Natural killer cell (primary cell): Measurements from ENCODE around the gene TRMT10B. TPM values are rescaled to one million over a fixed set of nuclear protein-coding genes. Genes with fewer than 3 reads are reported as not detected.

Experiments used
- ATAC-seq, 3 donors: fragments of 150-1000 bp in 2 of 3; fragments of 200-7000 bp in 1 of 3; cut with Tn5 transposase; 1 replicate in 1 of 3; 2 replicates in 2 of 3; pipeline ENCODE4 v1.10.0; 2021; ENCODE audit warnings: mild to moderate bottlenecking in 2 of 3, moderate library complexity in 2 of 3
- DNase-seq, 2 donors: peaks; one replicate each; pipeline versions ENCODE4 v3.0.0 to v3.0.0-alpha.2; 2013 to 2021; ENCODE audit warnings: mixed read lengths in 1 of 2
- H3K27ac ChIP-seq: one replicate; pipeline ENCODE4 v1.5.1; 2013; ENCODE audit warnings: mild to moderate bottlenecking, low read length
- H3K27me3 ChIP-seq: one replicate; pipeline ENCODE4 v1.6.1; 2013; ENCODE audit warnings: low read length; ENCODE audit not compliant: control insufficient read depth, insufficient read depth
- H3K36me3 ChIP-seq: one replicate; pipeline ENCODE4 v1.6.1; 2013; ENCODE audit warnings: low read length; ENCODE audit not compliant: control insufficient read depth, insufficient read depth
- H3K4me1 ChIP-seq: one replicate; pipeline ENCODE4 v1.6.1; 2013; ENCODE audit warnings: low read length; ENCODE audit not compliant: control insufficient read depth, insufficient read depth
- H3K4me3 ChIP-seq: one replicate; pipeline ENCODE4 v1.5.1; 2013; ENCODE audit warnings: low read length
- H3K9me3 ChIP-seq: one replicate; pipeline ENCODE4 v1.6.1; 2013; ENCODE audit warnings: low read length; ENCODE audit not compliant: control insufficient read depth, insufficient read depth
- H3K27ac Mint-ChIP-seq, 2 donors: one replicate each; pipeline ENCODE4 v1.8.0; 2022; ENCODE audit warnings: mild to moderate bottlenecking in 2 of 2, mixed read lengths in 2 of 2, moderate library complexity in 1 of 2
- H3K27me3 Mint-ChIP-seq, 2 donors: one replicate each; pipeline ENCODE4 v1.8.0; 2022; ENCODE audit warnings: low read depth in 2 of 2, mixed read lengths in 2 of 2
- H3K36me3 Mint-ChIP-seq: one replicate; pipeline ENCODE4 v1.8.0; 2022; ENCODE audit warnings: mixed read lengths
- H3K4me1 Mint-ChIP-seq, 2 donors: one replicate each; pipeline ENCODE4 v1.8.0; 2022; ENCODE audit warnings: mixed read lengths in 2 of 2
- H3K4me3 Mint-ChIP-seq: one replicate; pipeline ENCODE4 v1.8.0; 2022; ENCODE audit warnings: mild to moderate bottlenecking, moderate library complexity, mixed read lengths
- H3K9me3 Mint-ChIP-seq, 2 donors: one replicate each; pipeline ENCODE4 v1.8.0; 2022; ENCODE audit warnings: mixed read lengths in 2 of 2
- WGBS: methylation state at CpG from one replicate; pipeline ENCODE4 v1.1.7; 2013; ENCODE audit warnings: missing lambda C conversion rate; ENCODE audit not compliant: insufficient coverage; 5-methylcytosine and 5-hydroxymethylcytosine counted together
- intact Hi-C: fragments of 100-400 bp; cut with micrococcal nuclease; formaldehyde crosslinking; loops from one replicate; pipeline ENCODE4 v1.14.2; 2022
- total RNA-seq, 4 donors: library from RNA; stranded (reverse); fragments of 120-200 nt in 1 of 4; gene quantifications; one replicate each; pipeline versions ENCODE4 v1.2.3 to v1.2.4, GENCODE V29; 2013 to 2022
- TF ChIP-seq, protein P1 (sequence below): fragments of 200-600 bp; IDR thresholded peaks from one replicate; pipeline ENCODE4 v1.8.0; 2022; ENCODE audit warnings: antibody characterized with exemption

The TRMT10B gene
- total RNA-seq, 3 donors from 2014 or later (not counting 1 experiment from before 2014, with no cell fraction given): 13.2 to 15.4 (median 13.3) TPM

DNA sequence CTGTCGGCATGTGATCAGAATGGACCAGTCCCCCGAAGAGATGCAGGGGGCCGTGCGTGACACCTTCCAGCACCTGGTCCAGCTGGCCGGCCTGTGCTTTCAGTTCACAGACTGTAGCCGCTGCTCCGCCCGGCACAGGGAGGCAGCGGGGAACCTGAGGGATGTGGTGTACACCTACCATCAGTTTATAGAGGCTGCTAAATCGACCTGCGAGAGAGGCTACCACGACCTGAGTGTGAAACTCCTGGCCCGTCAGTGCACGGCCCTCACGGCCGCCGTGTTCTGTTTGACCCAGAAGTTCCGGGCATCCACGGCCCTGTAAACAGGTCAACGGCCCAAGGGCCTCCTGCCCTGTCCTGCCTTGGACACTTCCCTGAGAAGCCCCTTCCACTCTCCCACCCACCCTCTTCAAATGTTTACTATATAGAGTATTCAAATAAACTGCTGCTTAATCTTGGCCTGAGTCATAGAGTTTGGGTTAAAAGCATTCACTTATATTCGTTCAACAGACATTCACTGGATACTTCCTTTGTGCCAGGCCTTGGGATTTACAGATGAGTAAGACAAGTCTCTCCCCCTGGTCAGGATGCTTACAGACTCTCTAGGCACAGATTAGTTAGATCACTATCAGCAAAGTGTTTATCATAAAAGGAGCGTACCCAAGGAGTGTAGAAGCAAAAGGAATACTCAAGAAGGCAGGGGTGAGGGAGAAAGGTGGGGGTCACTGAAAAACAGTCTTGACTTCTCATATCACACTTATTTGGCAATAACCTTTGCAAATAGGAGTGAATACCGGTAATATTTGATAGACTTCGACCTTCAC is 6.9 kb upstream of the TRMT10B start:
- no peak overlapping the region for H3K4me3 ChIP-seq
- intact Hi-C loops: loop anchor here (5.0 kb wide), 2 partner anchors 516 to 616 kb away; no protein-coding TSS in a partner anchor
- TF ChIP-seq, protein P1, sequence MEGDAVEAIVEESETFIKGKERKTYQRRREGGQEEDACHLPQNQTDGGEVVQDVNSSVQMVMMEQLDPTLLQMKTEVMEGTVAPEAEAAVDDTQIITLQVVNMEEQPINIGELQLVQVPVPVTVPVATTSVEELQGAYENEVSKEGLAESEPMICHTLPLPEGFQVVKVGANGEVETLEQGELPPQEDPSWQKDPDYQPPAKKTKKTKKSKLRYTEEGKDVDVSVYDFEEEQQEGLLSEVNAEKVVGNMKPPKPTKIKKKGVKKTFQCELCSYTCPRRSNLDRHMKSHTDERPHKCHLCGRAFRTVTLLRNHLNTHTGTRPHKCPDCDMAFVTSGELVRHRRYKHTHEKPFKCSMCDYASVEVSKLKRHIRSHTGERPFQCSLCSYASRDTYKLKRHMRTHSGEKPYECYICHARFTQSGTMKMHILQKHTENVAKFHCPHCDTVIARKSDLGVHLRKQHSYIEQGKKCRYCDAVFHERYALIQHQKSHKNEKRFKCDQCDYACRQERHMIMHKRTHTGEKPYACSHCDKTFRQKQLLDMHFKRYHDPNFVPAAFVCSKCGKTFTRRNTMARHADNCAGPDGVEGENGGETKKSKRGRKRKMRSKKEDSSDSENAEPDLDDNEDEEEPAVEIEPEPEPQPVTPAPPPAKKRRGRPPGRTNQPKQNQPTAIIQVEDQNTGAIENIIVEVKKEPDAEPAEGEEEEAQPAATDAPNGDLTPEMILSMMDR: no peak
- H3K36me3 Mint-ChIP-seq: no peaks in the 10 kb centered on the region
- H3K4me3 Mint-ChIP-seq: no peak overlapping the region
- H3K27ac Mint-ChIP-seq: no peak overlapping the region
- DNase-seq: no peak
- no peaks in the 10 kb centered on the region for H3K4me1 ChIP-seq
- no peaks in the 10 kb centered on the region for H3K27me3 ChIP-seq
- no peaks in the 10 kb centered on the region for H3K4me1 Mint-ChIP-seq
- H3K27ac ChIP-seq: no peak overlapping the region
- no peaks in the 10 kb centered on the region for H3K9me3 ChIP-seq
- no peaks in the 10 kb centered on the region for H3K9me3 Mint-ChIP-seq
- WGBS: 84% methylated on average over 23 of the region's 24 CpGs
- H3K27me3 Mint-ChIP-seq: no peaks in the 10 kb centered on the region
- H3K36me3 ChIP-seq: no peaks in the 10 kb centered on the region
- peak in 1 of 3 donors; percentile 10 for ATAC-seq

DNA sequence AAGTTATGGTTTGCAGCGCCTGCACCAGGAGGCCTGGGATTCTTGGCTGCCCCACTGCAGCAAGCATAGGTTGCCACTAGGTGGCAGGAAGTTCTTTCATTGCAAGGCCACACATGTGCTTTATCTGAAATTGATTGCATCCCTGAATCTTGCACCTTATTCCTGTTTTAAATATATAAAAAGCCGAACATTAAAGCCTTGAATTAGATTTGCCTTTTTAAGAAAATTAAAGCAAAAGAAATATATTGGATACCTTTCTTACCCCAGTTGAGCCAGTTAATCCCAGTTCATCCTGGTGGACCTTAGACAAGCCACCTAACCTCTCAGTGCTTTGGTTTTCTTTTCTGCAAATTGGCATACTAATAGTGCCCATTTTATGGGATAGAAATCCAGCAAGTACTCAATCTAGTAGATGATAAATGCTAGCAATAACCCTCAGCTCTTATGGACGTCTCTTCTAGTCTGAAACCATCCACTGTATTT is 6.3 kb upstream of the TRMT10B start:
- H3K27ac Mint-ChIP-seq: no peak overlapping the region
- H3K36me3 Mint-ChIP-seq: no peaks in the 10 kb centered on the region

DNA sequence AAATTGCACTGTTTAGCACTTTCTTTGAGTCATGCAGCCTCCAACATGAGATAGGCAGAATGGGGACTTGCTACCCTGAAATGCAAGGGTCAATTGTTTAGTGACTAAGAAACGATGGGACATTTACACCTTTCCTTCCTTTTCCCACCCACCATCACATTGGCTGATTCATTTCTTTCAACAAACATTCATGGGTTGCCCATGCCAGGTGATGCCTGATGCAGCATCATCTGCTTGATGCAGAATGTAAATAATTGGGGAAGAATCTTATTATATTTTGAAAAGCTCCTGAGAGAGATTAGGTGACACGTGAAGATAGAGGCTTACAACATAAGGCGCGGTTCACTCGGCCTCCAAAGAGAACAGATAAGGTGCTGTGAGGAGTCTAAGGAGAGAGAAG is 4.5 kb upstream of the TRMT10B start:
- TF ChIP-seq, protein P1: no peak
- no peak for ATAC-seq
- intact Hi-C loops: loop anchor here (5.0 kb wide), 2 partner anchors 513 to 613 kb away; no protein-coding TSS in a partner anchor

More for the DNA sequence above, 6.3 kb upstream of the TRMT10B start:
- intact Hi-C loops: loop anchor here (5.0 kb wide), 2 partner anchors 515 to 615 kb away; no protein-coding TSS in a partner anchor
- H3K9me3 ChIP-seq: no peaks in the 10 kb centered on the region
- no peak overlapping the region for H3K27ac ChIP-seq
- Mint-ChIP-seq H3K27me3 (no peaks in the 10 kb centered on the region), H3K4me3 (no peak overlapping the region), H3K9me3 (no peaks in the 10 kb centered on the region), H3K4me1 (no peaks in the 10 kb centered on the region)
- H3K4me1 ChIP-seq: no peaks in the 10 kb centered on the region
- DNase-seq (peak; percentile 23 to 74), ATAC-seq (peak; percentile 68 to 88 (median 78))
- H3K4me3 ChIP-seq: no peak overlapping the region
- no peaks in the 10 kb centered on the region for H3K27me3 ChIP-seq
- 61% methylated on average over 2 of the region's 3 CpGs for WGBS
- TF ChIP-seq, protein P1: peak; percentile 81
- H3K36me3 ChIP-seq: no peaks in the 10 kb centered on the region

More for the DNA sequence above, 4.5 kb upstream of the TRMT10B start:
- no peak overlapping the region for H3K27ac Mint-ChIP-seq
- WGBS: 84% methylated on average over 5 of the region's 5 CpGs
- H3K36me3 Mint-ChIP-seq: no peaks in the 10 kb centered on the region
- no peak overlapping the region for H3K4me3 Mint-ChIP-seq
- Histone ChIP-seq H3K9me3 (no peaks in the 10 kb centered on the region), H3K36me3 (no peaks in the 10 kb centered on the region), H3K27ac (no peak overlapping the region), H3K4me3 (no peak overlapping the region), H3K27me3 (no peaks in the 10 kb centered on the region), H3K4me1 (peaks cover 10% of the 10 kb centered on the region)
- peaks cover 4 to 9% of the 10 kb centered on the region in 2 donors for H3K4me1 Mint-ChIP-seq
- DNase-seq: no peak
- no peaks in the 10 kb centered on the region for H3K27me3 Mint-ChIP-seq
- H3K9me3 Mint-ChIP-seq: no peaks in the 10 kb centered on the region
